Kidney tubule cell (primary cell): Measurements from ENCODE around the gene KCTD15.
A peak's percentile ranks its signal among the peaks of the same experiment; 100 is the strongest.

Experiments used
- DNase-seq: peaks from one replicate; pipeline ENCODE4 v3.0.0-alpha.2; 2018; ENCODE audit warnings: low spot score

Gene KCTD15

DNA sequence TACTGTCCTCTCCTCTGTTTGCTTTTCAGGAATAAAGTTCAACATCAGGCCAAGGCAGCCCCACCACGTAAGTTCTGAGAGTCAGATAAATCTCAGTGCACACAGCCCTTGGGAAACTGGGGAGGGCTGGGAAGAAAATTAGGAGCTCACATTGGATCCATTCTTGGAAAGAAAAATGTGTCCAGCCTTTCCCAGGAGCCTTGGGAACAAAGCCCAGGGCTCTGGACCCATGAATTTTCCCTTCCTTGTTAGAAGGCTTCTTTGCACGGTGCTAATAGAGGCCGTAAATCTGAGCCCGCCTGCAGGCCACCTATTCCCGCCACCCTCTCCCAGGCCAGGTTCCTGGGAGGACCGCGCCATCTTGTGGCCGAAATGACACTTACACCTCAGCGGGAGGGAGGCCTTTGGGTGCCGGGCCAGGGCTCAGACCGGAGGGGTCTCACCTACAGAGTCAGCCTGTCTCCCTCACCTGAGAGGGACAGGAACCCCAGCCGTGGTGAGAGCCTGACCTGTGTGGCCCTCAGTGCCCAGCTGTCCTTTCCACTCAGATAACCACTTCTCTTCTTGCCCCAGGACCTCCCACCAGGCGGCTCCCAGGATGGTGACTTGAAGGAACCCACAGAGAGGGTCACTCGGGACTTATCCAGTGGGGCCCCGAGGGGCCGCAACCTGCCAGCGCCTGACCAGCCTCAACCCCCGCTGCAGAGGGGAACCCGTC, 25.1 kb upstream of the KCTD15 start:
- peak; percentile 63 for DNase-seq

DNA sequence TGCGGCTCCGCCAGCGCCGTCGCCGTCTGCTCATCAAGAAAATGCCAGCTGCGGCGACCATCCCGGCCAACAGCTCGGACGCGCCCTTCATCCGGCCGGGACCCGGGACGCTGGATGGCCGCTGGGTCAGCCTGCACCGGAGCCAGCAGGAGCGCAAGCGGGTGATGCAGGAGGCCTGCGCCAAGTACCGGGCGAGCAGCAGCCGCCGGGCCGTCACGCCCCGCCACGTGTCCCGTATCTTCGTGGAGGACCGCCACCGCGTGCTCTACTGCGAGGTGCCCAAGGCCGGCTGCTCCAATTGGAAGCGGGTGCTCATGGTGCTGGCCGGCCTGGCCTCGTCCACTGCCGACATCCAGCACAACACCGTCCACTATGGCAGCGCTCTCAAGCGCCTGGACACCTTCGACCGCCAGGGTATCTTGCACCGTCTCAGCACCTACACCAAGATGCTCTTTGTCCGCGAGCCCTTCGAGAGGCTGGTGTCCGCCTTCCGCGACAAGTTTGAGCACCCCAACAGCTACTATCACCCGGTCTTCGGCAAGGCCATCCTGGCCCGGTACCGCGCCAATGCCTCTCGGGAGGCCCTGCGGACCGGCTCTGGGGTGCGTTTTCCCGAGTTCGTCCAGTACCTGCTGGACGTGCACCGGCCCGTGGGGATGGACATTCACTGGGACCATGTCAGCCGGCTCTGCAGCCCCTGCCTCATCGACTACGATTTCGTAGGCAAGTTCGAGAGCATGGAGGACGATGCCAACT, 24.4 kb upstream of the KCTD15 start:
- no peak for DNase-seq

DNA sequence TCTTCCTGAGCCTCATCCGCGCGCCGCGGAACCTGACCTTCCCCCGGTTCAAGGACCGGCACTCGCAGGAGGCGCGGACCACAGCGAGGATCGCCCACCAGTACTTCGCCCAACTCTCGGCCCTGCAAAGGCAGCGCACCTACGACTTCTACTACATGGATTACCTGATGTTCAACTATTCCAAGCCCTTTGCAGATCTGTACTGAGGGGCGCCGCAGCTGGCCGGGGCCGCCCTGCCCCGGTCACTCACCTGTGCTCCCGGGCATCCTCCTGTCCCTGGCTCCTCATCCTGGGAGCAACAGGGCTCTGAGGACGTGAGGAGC, 23.9 kb upstream of the KCTD15 start:
- no peak for DNase-seq

DNA sequence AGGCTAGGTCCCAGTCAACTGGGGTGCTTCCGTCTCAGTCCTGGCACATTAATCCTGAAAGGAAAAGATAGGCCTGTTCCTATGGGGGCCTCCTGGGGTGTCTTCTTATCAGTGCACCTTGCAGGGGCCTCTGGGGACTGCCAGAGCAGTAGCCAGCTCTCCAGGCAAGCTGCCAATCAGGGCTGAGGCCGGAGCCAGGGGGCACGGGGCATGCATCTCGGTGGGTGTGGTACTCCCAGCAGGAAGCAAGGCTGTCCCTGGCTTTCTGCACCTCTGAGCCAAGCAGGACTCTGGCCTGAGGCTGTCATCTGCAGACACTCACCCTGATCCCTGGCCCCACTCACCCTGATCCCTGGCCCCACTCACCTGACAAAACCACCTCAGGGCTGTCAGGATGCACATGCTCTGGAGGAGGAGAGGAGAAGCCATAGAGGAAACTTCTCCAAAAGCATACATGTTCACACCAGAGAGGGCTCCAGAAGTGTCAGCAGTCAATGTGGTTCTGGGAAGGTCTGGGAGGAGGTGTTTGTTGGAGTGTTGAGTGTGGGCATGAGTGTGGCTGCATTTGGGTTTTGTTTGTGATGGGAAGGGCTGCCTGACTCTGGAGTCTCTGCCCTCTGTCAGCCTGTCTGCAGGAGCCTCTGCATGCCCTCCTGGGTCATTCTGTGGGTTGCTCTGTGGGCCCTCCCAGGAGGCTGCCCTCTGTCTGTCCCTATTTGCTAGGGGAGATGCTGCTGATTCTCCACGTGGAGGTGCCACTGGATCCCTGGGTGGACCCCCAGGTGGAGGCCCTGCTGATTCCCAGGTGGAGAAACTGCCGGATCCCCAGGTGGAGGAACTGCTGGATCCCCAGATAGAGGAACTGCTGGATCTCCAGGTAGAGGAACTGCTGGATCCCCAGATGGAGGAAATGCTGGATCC, 22.7 kb upstream of the KCTD15 start:
- no peak for DNase-seq

DNA sequence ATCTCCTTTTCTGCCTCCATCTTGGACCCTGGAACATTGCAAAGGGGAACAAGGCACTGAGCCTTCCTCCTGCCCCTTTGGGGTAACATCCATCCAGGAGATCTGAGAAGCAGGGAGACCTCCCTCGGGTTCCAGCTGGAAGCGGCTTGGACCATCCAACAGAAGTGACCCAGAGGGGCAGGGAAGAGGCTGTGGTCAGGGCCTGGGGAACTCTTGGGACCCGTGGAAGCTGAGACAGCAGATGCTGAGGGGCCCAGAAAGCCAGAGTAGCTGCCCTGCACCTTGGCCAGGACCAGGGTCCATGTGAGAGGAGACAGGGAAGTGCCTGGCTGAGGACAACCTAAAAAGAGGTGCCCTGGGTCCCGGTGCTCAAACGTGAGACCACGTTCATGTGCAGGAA, 21.9 kb upstream of the KCTD15 start:
- DNase-seq: no peak

- no peak for DNase-seq
These were observed 20.8 kb upstream of the KCTD15 start for GRCh38 chr19:33775731-33776487.

- no peak for DNase-seq
These were observed 19.3 kb upstream of the KCTD15 start for GRCh38 chr19:33777351-33777750.

DNA sequence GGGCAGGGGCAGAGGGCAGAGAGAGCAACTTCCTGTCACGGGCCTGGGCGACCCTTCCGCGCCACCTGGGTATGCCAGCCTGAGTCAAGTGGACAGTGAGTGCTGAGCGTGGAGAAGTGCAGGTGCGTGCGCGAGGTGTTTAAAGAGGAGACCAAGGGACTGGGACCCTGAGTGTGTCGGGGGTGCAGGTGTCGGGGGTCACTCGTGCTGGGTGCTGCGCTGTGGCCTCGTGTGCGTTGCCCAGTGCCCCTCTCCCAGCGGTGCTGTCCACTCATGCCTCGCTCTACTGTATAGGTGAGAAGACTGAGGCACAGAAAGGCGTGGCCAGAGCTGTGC, 18.9 kb upstream of the KCTD15 start:
- DNase-seq: no peak

DNA sequence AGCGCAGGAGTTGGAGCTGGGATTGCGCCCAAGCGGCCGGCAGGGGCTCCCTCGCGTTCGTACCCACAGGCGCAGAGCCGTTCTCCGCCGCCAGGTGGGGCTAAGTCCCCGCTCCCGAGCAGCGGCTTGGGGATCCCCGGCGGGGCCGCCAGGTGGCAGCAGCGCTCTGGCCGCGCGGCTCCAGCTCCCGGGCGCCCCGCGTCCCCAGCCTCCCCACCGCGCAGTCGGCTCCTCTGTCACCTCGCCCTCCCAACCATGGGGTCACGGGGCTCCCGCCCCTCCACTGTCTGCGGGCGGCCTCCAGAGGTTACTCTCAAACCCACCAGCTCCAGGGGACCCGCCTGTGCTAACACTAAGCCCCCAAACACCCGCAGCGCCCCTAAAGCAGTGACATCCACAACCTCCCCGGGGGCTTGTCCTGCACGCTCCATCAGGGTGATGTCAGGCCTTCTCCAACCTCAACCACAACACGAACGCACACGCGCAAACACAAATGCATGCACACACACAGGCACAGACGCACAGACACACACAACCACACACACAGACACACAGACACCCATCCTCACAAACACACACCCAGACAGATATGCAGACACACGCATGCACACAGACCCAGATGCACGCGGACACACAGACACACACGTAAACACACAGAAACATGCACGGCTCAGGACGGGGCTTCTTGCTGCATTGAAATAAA, 18.4 kb upstream of the KCTD15 start:
- DNase-seq: peak; percentile 80

GRCh38 chr19:33779849-33780248, 16.8 kb upstream of the KCTD15 start:
- DNase-seq: no peak

- DNase-seq: no peak
These were observed 16.4 kb upstream of the KCTD15 start for GRCh38 chr19:33780251-33780650.

DNA sequence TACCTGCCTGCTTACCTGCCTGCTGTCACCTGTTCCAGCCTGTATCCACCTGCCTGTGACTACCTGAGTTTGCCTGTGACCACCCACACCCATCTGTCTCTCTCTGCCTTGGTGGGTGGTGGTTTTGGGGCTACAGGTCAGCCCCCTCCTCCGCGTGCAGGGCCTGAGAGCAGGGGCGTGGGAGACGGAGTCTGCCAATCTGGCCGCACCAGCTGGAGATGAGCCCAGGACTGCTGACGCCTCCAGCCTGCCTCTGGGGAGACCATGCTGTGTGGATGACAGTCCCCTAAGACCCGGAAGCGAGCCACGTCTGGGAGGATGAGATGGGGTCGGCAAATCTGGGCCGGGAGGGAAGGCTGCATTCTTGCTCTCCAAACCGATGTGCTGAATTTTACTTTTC, 15.9 kb upstream of the KCTD15 start:
- DNase-seq: no peak

- no peak for DNase-seq
These were observed 15.2 kb upstream of the KCTD15 start for GRCh38 chr19:33781415-33781935.

GRCh38 chr19:33781996-33782395, 14.7 kb upstream of the KCTD15 start:
- DNase-seq: no peak

DNA sequence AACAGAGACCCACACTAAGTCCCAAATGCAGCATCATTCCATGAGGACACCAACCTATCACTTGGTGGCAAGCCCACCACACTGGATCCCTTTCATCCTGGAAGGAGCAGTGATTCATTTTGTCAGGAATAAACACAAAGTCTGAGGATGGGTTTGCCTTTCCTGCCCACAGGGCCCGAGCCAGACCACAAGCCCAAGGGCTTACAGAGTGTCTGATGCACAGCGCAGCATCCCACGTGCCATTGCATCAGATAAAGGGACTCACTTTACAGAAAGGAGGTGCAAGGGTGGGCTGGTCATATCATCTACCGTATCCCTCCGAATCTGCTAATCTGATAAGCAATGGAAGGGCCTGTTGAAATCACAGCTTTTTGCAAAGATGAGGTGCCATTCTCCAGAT, 12.2 kb upstream of the KCTD15 start:
- no peak for DNase-seq

DNA sequence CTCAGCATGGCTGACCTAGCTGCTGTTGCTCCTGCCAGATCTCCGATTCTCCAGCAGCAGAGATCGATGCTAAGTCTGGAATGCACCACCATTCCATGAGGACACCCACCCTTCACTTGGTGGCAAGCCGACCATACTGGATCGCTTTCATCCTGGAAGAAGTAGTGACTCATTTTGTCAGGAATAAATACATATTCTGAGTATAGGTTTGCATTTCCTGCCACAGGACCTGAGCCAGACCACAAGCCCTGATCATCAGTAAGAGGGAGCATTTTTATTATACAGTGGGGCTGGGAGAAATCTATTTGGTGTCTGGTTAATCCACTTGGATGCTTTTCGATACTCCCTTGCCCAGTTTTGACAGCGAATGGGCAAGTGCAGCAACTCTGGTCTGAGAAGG, 10.9 kb upstream of the KCTD15 start:
- DNase-seq: no peak

DNA sequence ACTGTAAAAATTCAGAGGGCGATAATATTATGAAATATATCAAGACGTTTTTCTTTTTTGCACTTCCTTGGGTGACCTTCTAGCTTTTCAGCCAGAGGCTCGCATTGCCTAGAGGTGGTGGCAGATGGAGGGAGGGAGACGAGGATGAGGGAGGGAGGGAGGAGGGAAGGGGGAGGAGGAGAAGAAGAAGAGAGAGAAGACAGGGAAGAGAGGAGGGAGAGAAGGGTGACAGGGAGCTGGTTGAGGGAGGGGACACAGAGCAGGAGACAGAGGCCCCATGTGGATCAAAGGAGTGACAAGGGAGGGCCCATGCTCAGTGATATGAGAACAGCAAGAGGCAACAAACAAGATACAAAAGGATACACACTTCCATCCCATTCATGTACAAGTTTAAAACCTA, 8.0 kb upstream of the KCTD15 start:
- DNase-seq: no peak

GRCh38 chr19:33789344-33789743, 7.3 kb upstream of the KCTD15 start:
- DNase-seq: no peak

GRCh38 chr19:33794683-33795369, 1.8 kb upstream of the KCTD15 start:
- DNase-seq: no peak

DNA sequence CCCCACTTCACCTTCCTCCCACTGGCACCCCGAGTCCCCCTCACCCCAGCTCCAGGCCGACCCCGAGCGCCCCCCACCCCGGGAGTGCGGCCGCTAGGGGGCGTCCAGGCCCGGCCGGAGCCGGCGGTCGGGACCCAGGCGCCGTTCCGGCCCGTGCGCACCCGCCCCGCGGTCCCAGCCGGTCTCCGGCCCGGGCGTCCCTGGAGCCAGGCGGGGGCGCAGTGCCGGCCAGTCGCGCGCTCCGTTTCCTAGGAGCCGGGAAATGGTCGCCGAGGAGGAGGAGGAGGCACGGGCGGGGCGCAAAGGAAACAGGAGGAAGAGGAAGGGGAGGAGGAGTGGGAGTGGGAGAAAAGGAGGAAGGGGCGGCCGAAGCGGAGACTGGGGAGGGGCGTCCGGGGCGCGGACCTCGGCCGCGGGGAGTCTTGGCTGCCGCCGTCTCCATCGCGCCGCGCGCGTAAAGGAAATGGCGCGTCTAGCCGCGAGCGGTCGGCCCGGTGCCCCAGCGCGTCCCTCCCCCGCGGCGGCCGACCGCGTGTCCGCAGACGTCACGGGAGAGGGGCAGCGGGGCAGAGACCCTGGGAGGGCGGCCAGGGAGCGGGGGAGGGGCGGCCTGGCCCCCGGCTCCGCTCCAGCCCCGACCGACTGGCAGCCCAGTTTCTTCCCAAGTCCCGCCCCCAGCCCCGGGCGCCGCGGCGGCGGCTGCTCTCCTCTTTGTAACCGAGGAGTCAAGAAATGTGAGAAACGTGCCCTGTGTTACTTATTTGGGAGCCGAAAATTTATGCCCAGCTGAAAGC, 1.1 kb upstream of the KCTD15 start:
- peak; percentile 75 for DNase-seq
